Left ventricle myocardium inferior (tissue), 1 donor: ENCODE results near the gene RFC4. TPM values are rescaled to one million over a fixed set of nuclear protein-coding genes. Genes with fewer than 3 reads are reported as not detected.
"Not testable (repeated sequence)": the region's sequence is repeated elsewhere in the genome, so short reads cannot be mapped to it uniquely, and the experiment has no call there.

Source experiments
- DNase-seq: peaks from one replicate; pipeline ENCODE4 v3.0.0-alpha.2; 2020
- H3K27ac ChIP-seq: fragments of 200-600 bp; replicated peaks from 2 replicates; pipeline ENCODE4 v1.8.0; 2021
- H3K27me3 ChIP-seq: fragments of 200-600 bp; 2 replicates; pipeline ENCODE4 v1.8.0; 2021; ENCODE audit warnings: low read depth
- H3K36me3 ChIP-seq: fragments of 200-600 bp; 2 replicates; pipeline ENCODE4 v1.8.0; 2021
- H3K4me1 ChIP-seq: fragments of 200-600 bp; 2 replicates; pipeline ENCODE4 v1.8.0; 2021
- H3K4me3 ChIP-seq: fragments of 200-600 bp; 2 replicates; pipeline ENCODE4 v1.8.0; 2021; ENCODE audit warnings: mild to moderate bottlenecking, moderate library complexity
- H3K9me3 ChIP-seq: fragments of 200-600 bp; replicated peaks from 2 replicates; pipeline ENCODE4 v1.8.0; 2021
- intact Hi-C: fragments of 100-400 bp; cut with micrococcal nuclease; formaldehyde crosslinking; loops from one replicate; pipeline ENCODE4 v1.11.0; 2022
- total RNA-seq: library from RNA; stranded (reverse); fragmentation: NEBNext Ultra II Directional; extraction: Animal tissue kit (Norgen Biotek cat#: 25700); gene quantifications from one replicate; pipeline ENCODE4 v1.2.1, GENCODE V29; 2021
- TF ChIP-seq, protein P1 (sequence below): fragments of 200-600 bp; IDR thresholded peaks from 2 replicates; pipeline ENCODE4 v1.8.0; 2021; ENCODE audit warnings: antibody characterized with exemption, mild to moderate bottlenecking, borderline replicate concordance
- donor health status: DM: no; HTN: yes; CAD: no; lungs with severe emphysema.

RFC4 gene
- total RNA-seq, 1 donor from 2014 or later = 9.6 TPM

DNA sequence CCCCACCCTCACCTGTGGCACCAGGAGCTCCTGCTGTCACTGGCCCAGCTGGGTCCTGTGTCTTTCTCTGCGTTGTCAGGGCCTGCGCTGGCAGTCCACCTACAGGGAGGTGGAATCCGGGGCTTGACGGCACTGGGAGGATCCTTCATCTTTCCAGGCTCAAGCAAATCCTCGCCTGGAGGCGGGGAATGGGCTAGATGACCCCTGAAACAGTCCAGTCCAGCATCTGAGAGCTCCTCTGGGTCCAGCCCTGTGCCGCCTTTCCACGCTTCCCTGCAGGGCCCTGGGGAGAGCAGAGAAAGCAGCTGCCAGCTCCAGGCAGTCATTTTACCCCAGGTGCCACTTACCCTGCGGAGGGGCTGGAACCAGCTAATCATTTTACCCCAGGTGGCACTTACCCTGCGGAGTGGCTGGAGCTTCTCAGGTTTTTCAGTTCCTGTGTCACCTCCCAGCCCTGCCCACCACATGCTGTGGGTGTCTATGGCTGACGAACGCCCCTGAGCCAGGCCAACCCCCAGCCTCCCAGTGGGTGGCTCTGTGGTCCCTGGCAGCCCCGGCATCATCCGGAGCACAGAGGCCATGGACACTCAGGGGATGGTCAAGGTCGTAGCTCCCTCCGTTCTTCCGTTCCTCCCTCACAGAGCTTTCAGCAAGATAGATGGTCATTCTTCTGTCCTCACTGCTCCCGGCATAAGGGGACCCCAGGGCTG, 18.3 kb upstream of the RFC4 start:
- Histone ChIP-seq H3K27me3 (peaks cover 51% of the 10 kb centered on the region), H3K36me3 (no peaks in the 10 kb centered on the region), H3K27ac (no peak overlapping the region), H3K9me3 (no peaks in the 10 kb centered on the region), H3K4me3 (no peak overlapping the region), H3K4me1 (peaks cover 26% of the 10 kb centered on the region)
- no peak for DNase-seq
- TF ChIP-seq, protein P1, sequence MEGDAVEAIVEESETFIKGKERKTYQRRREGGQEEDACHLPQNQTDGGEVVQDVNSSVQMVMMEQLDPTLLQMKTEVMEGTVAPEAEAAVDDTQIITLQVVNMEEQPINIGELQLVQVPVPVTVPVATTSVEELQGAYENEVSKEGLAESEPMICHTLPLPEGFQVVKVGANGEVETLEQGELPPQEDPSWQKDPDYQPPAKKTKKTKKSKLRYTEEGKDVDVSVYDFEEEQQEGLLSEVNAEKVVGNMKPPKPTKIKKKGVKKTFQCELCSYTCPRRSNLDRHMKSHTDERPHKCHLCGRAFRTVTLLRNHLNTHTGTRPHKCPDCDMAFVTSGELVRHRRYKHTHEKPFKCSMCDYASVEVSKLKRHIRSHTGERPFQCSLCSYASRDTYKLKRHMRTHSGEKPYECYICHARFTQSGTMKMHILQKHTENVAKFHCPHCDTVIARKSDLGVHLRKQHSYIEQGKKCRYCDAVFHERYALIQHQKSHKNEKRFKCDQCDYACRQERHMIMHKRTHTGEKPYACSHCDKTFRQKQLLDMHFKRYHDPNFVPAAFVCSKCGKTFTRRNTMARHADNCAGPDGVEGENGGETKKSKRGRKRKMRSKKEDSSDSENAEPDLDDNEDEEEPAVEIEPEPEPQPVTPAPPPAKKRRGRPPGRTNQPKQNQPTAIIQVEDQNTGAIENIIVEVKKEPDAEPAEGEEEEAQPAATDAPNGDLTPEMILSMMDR = no peak
- intact Hi-C loops = no loop called here

DNA sequence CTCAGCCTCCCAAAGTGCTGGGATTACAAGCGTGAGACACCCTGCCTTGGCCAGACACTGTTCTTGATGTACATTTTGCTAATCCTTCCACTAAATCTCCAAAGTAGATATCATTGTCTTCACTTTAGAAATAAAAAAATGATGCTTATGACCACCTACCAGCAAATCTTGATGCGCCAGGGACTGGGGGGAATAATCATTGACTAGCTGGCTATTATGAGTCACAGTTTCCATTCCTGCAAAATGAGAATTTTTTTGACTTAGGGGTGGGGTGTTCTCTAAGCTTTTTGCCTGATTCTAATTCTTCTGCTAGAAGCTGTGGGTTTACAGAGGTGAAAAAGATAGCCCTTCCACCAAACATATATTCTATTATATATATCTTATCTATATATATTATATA, 17.1 kb upstream of the RFC4 start:
- intact Hi-C loops = no loop called here
- Histone ChIP-seq H3K36me3 (no peaks in the 10 kb centered on the region), H3K4me3 (no peak overlapping the region), H3K27ac (no peak overlapping the region), H3K27me3 (peaks cover 39% of the 10 kb centered on the region), H3K4me1 (peaks cover 26% of the 10 kb centered on the region), H3K9me3 (no peaks in the 10 kb centered on the region)
- DNase-seq = no peak
- TF ChIP-seq, protein P1 = no peak

DNA sequence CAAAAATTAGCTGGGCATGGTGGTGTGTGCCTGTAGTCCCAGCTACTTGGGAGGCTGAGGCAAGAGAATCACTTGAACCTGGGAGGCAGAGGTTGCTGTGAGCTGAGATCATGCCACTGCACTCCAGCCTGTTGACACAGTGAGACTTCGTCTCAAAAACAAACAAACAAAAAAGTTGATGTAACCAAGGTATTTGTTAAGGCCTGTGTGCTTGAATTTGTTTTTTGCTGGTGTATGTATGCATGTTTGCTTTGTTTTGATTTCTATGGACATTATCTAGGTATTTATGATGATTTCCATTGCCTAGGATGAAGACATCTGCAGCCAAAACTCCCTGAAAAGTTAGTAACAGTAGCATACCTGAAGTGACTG, 16.1 kb upstream of the RFC4 start:
- peaks cover 20% of the 10 kb centered on the region for H3K4me1 ChIP-seq
- H3K4me3 ChIP-seq, intact Hi-C loops: not testable (repeated sequence)

DNA sequence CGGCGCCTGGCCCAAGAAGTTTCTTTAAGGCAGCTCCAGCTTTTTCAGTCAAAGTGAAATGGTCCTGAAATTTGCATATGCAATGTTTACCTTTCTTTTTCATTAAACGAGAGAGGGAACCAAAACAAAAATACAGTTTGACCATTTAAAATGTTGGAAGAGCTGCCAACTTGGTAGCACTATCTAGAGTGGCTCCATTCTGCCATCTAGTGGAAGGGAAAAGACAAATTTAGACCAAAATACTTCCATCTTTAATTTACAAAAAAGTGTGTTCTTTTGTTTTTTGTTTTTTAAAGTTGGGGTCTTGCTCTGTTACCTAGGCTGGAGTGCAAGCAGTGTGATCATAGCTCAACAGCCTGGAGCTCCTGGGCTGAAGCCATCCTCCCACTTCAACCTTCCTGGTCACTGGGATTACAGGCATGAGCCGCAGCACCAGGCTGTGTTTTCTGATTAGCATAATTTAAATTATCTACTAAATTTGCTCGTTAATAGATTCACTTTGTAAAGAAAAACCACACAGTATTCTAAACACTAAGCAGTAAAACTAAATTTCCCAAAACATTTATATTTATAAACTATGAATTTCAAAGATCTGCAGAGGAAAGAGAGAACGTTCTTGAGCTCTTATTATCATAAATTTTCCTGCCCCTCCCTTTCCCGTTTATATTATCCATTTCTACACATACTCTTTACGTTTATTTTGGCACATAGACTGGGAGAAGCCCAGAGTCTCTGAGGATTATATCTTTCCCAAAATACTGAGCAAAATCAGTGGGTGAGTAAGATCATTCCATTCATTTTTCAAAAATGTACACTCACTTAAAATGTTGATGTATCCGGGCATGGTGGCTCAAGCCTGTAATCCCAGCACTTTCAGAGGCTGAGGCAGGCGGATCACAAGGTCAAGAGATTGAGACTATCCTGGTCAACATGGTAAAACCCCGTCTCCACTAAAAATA, 15.4 kb upstream of the RFC4 start:
- H3K9me3 ChIP-seq = no peaks in the 10 kb centered on the region
- peaks cover 31% of the 10 kb centered on the region for H3K27me3 ChIP-seq
- no peak for DNase-seq
- intact Hi-C loops = no loop called here
- H3K4me3 ChIP-seq = no peak overlapping the region
- H3K4me1 ChIP-seq = peaks cover 13% of the 10 kb centered on the region
- TF ChIP-seq, protein P1 = peak; percentile 76
- no peak overlapping the region for H3K27ac ChIP-seq
- no peaks in the 10 kb centered on the region for H3K36me3 ChIP-seq

More for the DNA sequence above, 16.1 kb upstream of the RFC4 start:
- not testable (repeated sequence) for DNase-seq, H3K36me3 ChIP-seq, H3K27ac ChIP-seq, H3K9me3 ChIP-seq
- H3K27me3 ChIP-seq = peaks cover 33% of the 10 kb centered on the region

DNA sequence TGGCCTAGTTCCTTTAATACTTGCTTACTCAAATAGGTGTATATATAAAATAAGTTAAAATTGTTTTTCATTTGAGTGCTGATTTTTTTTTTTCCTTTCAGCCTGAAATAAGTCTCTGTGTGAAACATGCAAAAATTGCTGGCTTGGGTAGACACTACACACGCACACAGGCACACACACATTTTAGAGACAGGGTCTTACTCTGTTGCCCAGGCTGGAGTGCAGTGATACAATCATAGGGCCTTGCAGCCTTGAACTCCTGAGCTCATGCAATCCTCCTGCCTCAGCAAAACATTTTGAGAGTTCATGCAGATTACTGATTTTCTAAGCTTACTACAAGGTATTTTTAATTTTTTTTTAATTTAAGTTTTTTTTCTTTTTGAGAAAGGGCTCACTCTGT, 12.7 kb upstream of the RFC4 start:
- no peak for DNase-seq
- intact Hi-C loops = no loop called here
- no peaks in the 10 kb centered on the region for H3K4me1 ChIP-seq

More for the DNA sequence above, 12.7 kb upstream of the RFC4 start:
- H3K9me3 ChIP-seq = no peaks in the 10 kb centered on the region
- TF ChIP-seq, protein P1 = no peak
- H3K27ac ChIP-seq = no peak overlapping the region
- H3K4me3 ChIP-seq = no peak overlapping the region
- H3K36me3 ChIP-seq = no peaks in the 10 kb centered on the region
- peaks cover 7% of the 10 kb centered on the region for H3K27me3 ChIP-seq
